Body of pancreas (tissue), 4 donors: ENCODE measurements around the gene SETBP1.

ENCODE experiments used
- POLR2A ChIP-seq, 3 donors: fragments of 450-650 bp; IDR thresholded peaks; one replicate each; pipeline ENCODE4 v1.6.1; 2016; ENCODE audit warnings: antibody characterized with exemption in 3 of 3, mild to moderate bottlenecking in 2 of 3
- TF ChIP-seq, protein P1 (sequence below), 7 experiments: fragments of 450-650 bp in 4 of 7; fragments of 200-600 bp in 3 of 7; sonication (generic) in 3 of 7; IDR thresholded peaks; one replicate each; pipeline ENCODE4 v1.5.1; 2016 to 2019; ENCODE audit warnings: antibody characterized with exemption in 7 of 7

DNA sequence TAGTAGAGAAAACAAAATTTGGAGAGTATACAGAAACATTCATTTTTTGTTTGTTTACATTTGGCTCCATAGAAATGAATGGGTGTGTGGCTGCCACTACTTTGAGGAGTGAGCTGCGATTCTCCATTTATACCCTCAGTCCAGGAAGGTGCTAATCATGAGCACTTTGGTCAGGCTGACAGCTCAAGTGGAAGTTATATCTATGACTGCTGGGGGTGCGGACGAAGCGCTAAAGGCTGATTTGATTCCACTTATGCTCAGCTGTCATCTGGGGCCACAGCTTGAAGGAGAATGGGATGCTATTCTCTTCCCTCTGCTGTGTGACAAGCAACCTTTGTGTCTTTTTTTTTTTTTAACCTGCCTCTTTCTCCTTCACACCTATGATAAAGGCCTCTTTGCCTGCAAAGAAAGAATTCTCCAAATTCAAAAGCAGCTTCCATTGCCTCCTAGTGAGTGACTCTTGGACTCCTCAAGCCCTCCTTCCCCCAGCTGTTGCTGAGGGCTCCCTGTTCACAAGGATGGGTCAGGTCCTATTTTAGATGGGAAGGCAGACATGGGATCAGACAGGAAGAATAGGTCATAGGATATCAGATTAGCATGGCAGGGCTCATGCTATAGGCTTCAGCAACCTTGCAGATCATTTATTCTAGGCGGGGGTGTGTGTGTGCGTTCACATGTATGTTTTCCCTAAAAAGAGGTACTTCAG is 201.6 kb downstream of the SETBP1 start:
- TF ChIP-seq POLR2A (IDR thresholded peaks at IDR 0.05) = no peak
- TF ChIP-seq, protein P1, sequence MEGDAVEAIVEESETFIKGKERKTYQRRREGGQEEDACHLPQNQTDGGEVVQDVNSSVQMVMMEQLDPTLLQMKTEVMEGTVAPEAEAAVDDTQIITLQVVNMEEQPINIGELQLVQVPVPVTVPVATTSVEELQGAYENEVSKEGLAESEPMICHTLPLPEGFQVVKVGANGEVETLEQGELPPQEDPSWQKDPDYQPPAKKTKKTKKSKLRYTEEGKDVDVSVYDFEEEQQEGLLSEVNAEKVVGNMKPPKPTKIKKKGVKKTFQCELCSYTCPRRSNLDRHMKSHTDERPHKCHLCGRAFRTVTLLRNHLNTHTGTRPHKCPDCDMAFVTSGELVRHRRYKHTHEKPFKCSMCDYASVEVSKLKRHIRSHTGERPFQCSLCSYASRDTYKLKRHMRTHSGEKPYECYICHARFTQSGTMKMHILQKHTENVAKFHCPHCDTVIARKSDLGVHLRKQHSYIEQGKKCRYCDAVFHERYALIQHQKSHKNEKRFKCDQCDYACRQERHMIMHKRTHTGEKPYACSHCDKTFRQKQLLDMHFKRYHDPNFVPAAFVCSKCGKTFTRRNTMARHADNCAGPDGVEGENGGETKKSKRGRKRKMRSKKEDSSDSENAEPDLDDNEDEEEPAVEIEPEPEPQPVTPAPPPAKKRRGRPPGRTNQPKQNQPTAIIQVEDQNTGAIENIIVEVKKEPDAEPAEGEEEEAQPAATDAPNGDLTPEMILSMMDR (IDR thresholded peaks at IDR 0.05) = no peak
